Fibroblast of lung (primary cell): ENCODE results near the gene FBXO46. TPM values are rescaled to one million over a fixed set of nuclear protein-coding genes. Genes with fewer than 3 reads are reported as not detected.

ENCODE experiments used
- DNase-seq, 2 donors: peaks; one replicate each; pipeline versions ENCODE4 v3.0.0 to v3.0.0-alpha.2; 2010; ENCODE audit warnings: low read depth in 2 of 2
- H2AFZ ChIP-seq: 2 replicates; pipeline ENCODE4 v1.5.1; 2012; ENCODE audit warnings: low read length, control low read depth, inconsistent platforms
- H3K27ac ChIP-seq: 2 replicates; pipeline ENCODE4 v1.5.1; 2011; ENCODE audit warnings: low read length, control low read depth; ENCODE audit not compliant: insufficient read depth
- H3K27me3 ChIP-seq: 2 replicates; pipeline ENCODE4 v1.5.1; 2011; ENCODE audit warnings: mild to moderate bottlenecking, low read length; ENCODE audit not compliant: control insufficient read depth, insufficient read depth
- H3K36me3 ChIP-seq: 2 replicates; pipeline ENCODE4 v1.5.1; 2011; ENCODE audit warnings: low read length; ENCODE audit not compliant: control insufficient read depth, insufficient read depth
- H3K4me1 ChIP-seq: 2 replicates; pipeline ENCODE4 v1.5.1; 2011; ENCODE audit warnings: low read length; ENCODE audit not compliant: control insufficient read depth, insufficient read depth; ENCODE audit errors: extremely low read depth
- H3K4me2 ChIP-seq: 2 replicates; pipeline ENCODE4 v1.5.1; 2011; ENCODE audit warnings: low read length, control low read depth; ENCODE audit not compliant: insufficient read depth; ENCODE audit errors: extremely low read depth
- H3K4me3 ChIP-seq, 4 experiments: fragments of 200-600 bp in 1 of 4; sonication (generic) in 1 of 4; replicated peaks in 1 of 4; 2 replicates each; pipeline ENCODE4 v1.5.1; 2011 to 2016; ENCODE audit warnings: low read length in 4 of 4, low read depth in 3 of 4, mild to moderate bottlenecking in 3 of 4, control low read depth in 2 of 4, inconsistent platforms in 1 of 4, mixed read lengths in 1 of 4; ENCODE audit not compliant: insufficient read depth in 1 of 4; ENCODE audit errors: control extremely low read depth in 1 of 4
- H3K79me2 ChIP-seq: 2 replicates; pipeline ENCODE4 v1.5.1; 2012; ENCODE audit warnings: mild to moderate bottlenecking, low read length, inconsistent platforms; ENCODE audit not compliant: control insufficient read depth, insufficient read depth
- H3K9ac ChIP-seq: 2 replicates; pipeline ENCODE4 v1.5.1; 2011; ENCODE audit warnings: mild to moderate bottlenecking, low read length, control low read depth; ENCODE audit not compliant: insufficient read depth
- H3K9me3 ChIP-seq: 2 replicates; pipeline ENCODE4 v1.5.1; 2012; ENCODE audit warnings: low read depth, low read length; ENCODE audit not compliant: control insufficient read depth, insufficient read depth
- H4K20me1 ChIP-seq: 2 replicates; pipeline ENCODE4 v1.5.1; 2011; ENCODE audit warnings: low read length; ENCODE audit not compliant: control insufficient read depth, insufficient read depth; ENCODE audit errors: extremely low read depth
- CTCF ChIP-seq, 2 donors: IDR thresholded peaks in 1 of 2; conservative IDR thresholded peaks in 1 of 2; 1 replicate in 1 of 2; 2 replicates in 1 of 2; pipeline ENCODE4 v1.5.1; 2011 to 2012; ENCODE audit warnings: low read length in 2 of 2, control low read depth in 1 of 2, inconsistent platforms in 1 of 2, low read depth in 1 of 2, mild to moderate bottlenecking in 1 of 2
- EZH2 ChIP-seq: IDR thresholded peaks from 2 replicates; pipeline ENCODE4 v1.5.1; 2012; ENCODE audit warnings: low read length, control low read depth, mild to moderate bottlenecking; ENCODE audit errors: missing control alignments
- polyA plus RNA-seq, 2 donors: library from polyadenylated mRNA; depleted of rRNA in 1 of 2; stranded (reverse) in 1 of 2; unstranded in 1 of 2; fragments of >200 nt; gene quantifications; 2 replicates each; pipeline ENCODE4 v1.2.1, GENCODE V29; 2011 to 2012; ENCODE audit warnings: missing spikeins in 1 of 2
- total RNA-seq: library from RNA; depleted of rRNA; stranded (reverse); fragments of >200 nt; gene quantifications from 2 replicates; pipeline ENCODE4 v1.2.1, GENCODE V29; 2014

Gene FBXO46
- total and polyA plus RNA-seq, 2 donors (not counting 1 experiment from before 2014, with no cell fraction given): 2.0 to 3.3 TPM

- no peak overlapping the region for H3K27ac ChIP-seq
- peaks cover 27% of the 10 kb centered on the region for H3K36me3 ChIP-seq
- TF ChIP-seq CTCF (conservative IDR thresholded peaks at IDR 0.05 in 1 of 2, IDR thresholded peaks at IDR 0.05 in 1 of 2; ENCODE audit: low read depth in 1 of 2, low read length in 2 of 2) (no peak), EZH2 (no peak)
These were observed 42.7 kb upstream of the FBXO46 start for GRCh38 chr19:45773384-45773783.

GRCh38 chr19:45772912-45773311 is 42.2 kb upstream of the FBXO46 start:
- DNase-seq: no peak
- Histone ChIP-seq H3K4me1 (peaks cover 4% of the 10 kb centered on the region), H2AFZ (no peak overlapping the region), H3K36me3 (peaks cover 26% of the 10 kb centered on the region), H3K4me2 (no peak overlapping the region), H4K20me1 (no peaks in the 10 kb centered on the region), H3K9ac (no peak overlapping the region), H3K4me3 (no peak overlapping the region), H3K27me3 (no peaks in the 10 kb centered on the region), H3K9me3 (no peaks in the 10 kb centered on the region), H3K27ac (no peak overlapping the region), H3K79me2 (no peaks in the 10 kb centered on the region)
- no peak for TF ChIP-seq EZH2

More at GRCh38 chr19:45773384-45773783, 42.7 kb upstream of the FBXO46 start:
- Histone ChIP-seq H3K27me3 (no peaks in the 10 kb centered on the region), H2AFZ (no peak overlapping the region), H3K79me2 (no peaks in the 10 kb centered on the region), H3K4me2 (no peak overlapping the region), H4K20me1 (no peaks in the 10 kb centered on the region), H3K4me3 (no peak overlapping the region), H3K9me3 (no peaks in the 10 kb centered on the region), H3K4me1 (peaks cover 4% of the 10 kb centered on the region), H3K9ac (no peak overlapping the region)
- no peak for DNase-seq

- H3K4me2 ChIP-seq: no peak overlapping the region
- H3K4me3 ChIP-seq: no peak overlapping the region
- H2AFZ ChIP-seq: no peak overlapping the region
- no peaks in the 10 kb centered on the region for H3K79me2 ChIP-seq
- no peaks in the 10 kb centered on the region for H3K27me3 ChIP-seq
- no peaks in the 10 kb centered on the region for H3K9me3 ChIP-seq
- no peaks in the 10 kb centered on the region for H4K20me1 ChIP-seq
- no peak overlapping the region for H3K9ac ChIP-seq
- H3K27ac ChIP-seq: no peak overlapping the region
- TF ChIP-seq EZH2 (no peak), CTCF (conservative IDR thresholded peaks at IDR 0.05 in 1 of 2, IDR thresholded peaks at IDR 0.05 in 1 of 2; ENCODE audit: low read depth in 1 of 2, low read length in 2 of 2) (no peak)
- H3K4me1 ChIP-seq: peaks cover 4% of the 10 kb centered on the region
- peaks cover 20% of the 10 kb centered on the region for H3K36me3 ChIP-seq
- no peak for DNase-seq
These were observed 41.6 kb upstream of the FBXO46 start for GRCh38 chr19:45772130-45772840.
